OCI-M1 (cell line): ENCODE results near the gene CHRM5.
A peak's percentile ranks its signal among the peaks of the same experiment; 100 is the strongest.

Experiments used
- DNase-seq: peaks from one replicate; lab custom pipeline; 2025; lab: John Stamatoyannopoulos, UW

The CHRM5 gene

GRCh38 chr15:34085746-34086145 lies 117.4 kb downstream of the CHRM5 start:
- no peak for DNase-seq

GRCh38 chr15:34099914-34100313 lies 131.6 kb downstream of the CHRM5 start:
- no peak for DNase-seq

- peak; percentile 99 for DNase-seq
Measured at GRCh38 chr15:34101366-34102174, 133.3 kb downstream of the CHRM5 start, which contains the start of the genes EMC7 and PGBD4. TSS of gene EMC7 (minus strand) at chr15:34101862. CDS start at chr15:34101839, 23 bp downstream. TSS of gene PGBD4 (plus strand) at chr15:34102083. CDS start at chr15:34102532, 449 bp downstream.

GRCh38 chr15:34102175-34102925 lies 134.1 kb downstream of the CHRM5 start:
- no peak for DNase-seq

GRCh38 chr15:34106423-34106822 lies 138.1 kb downstream of the CHRM5 start:
- no peak for DNase-seq

- no peak for DNase-seq
Measured at GRCh38 chr15:34107315-34107714, 139.0 kb downstream of the CHRM5 start.

- peak; percentile 73 for DNase-seq
Measured at GRCh38 chr15:34109797-34110663, 141.7 kb downstream of the CHRM5 start.

- DNase-seq, result no peak
Measured at GRCh38 chr15:34111488-34111887, 143.2 kb downstream of the CHRM5 start.

GRCh38 chr15:34114215-34114614 lies 145.9 kb downstream of the CHRM5 start:
- DNase-seq, result no peak

- DNase-seq, result no peak
Measured at GRCh38 chr15:34114739-34115138, 146.4 kb downstream of the CHRM5 start.

GRCh38 chr15:34116620-34117019 lies 148.3 kb downstream of the CHRM5 start:
- no peak for DNase-seq
